22Rv1 (cell line): ENCODE measurements around the gene ZNF17.

Experiments
- CTCF ChIP-seq: fragments of 450-650 bp; IDR thresholded peaks from 2 replicates; pipeline ENCODE4 v1.5.1; 2017; ENCODE audit warnings: mild to moderate bottlenecking
- ZFX ChIP-seq: fragments of 450-650 bp; IDR thresholded peaks from 2 replicates; pipeline ENCODE4 v1.6.1; 2017; ENCODE audit warnings: antibody characterized with exemption, borderline replicate concordance

- TF ChIP-seq CTCF (no peak), ZFX (no peak)
Observed at GRCh38 chr19:57410877-57411671, at the start of gene ZNF17.
